SK-N-SH (cell line): Measurements from ENCODE around the gene AGAP1. TPM values are rescaled to one million over a fixed set of nuclear protein-coding genes. Genes with fewer than 3 reads are reported as not detected.

Source experiments
- CTCF ChIA-PET: fragments of 300-600, 350-600 bp; formaldehyde crosslinking; extraction: SDS; loops from one replicate; lab custom pipeline; 2021; lab: Yijun Ruan, JAX
- POLR2A ChIA-PET: fragments of 350-600 bp; sonication (Branson Sonifier 250); formaldehyde crosslinking; extraction: SDS; loops from one replicate; lab custom pipeline; 2020; ENCODE audit warnings: antibody characterized with exemption, inconsistent platforms; lab: Yijun Ruan, JAX
- DNase-seq: peaks from one replicate; pipeline ENCODE4 v3.0.0; 2012
- H2AFZ ChIP-seq: fragments of 200-600 bp; sonication (generic); 2 replicates; pipeline ENCODE4 v1.8.1; 2016; ENCODE audit warnings: antibody characterized with exemption, mild to moderate bottlenecking, low read depth
- H3F3A ChIP-seq: fragments of 200-600 bp; sonication (generic); replicated peaks from 2 replicates; pipeline ENCODE3; 2016; ENCODE audit warnings: antibody characterized with exemption, mild to moderate bottlenecking; ENCODE audit not compliant: insufficient read depth
- H3K27ac ChIP-seq, 2 experiments: fragments of 200-500 bp in 1 of 2; fragments of 200-600 bp in 1 of 2; sonication (Bioruptor generic) in 1 of 2; sonication (generic), shearing (Covaris generic) in 1 of 2; 2 replicates each; pipeline versions ENCODE4 v1.5.1 to v1.6.1; 2014 to 2016; ENCODE audit warnings: low read depth in 2 of 2, inconsistent platforms in 1 of 2, low read length in 1 of 2, mild to moderate bottlenecking in 1 of 2, mixed read lengths in 1 of 2
- H3K27me3 ChIP-seq: fragments of 200-600 bp; sonication (generic), shearing (Covaris generic); 2 replicates; pipeline ENCODE4 v1.6.1; 2016; ENCODE audit warnings: mixed run types; ENCODE audit not compliant: insufficient read depth
- H3K36me3 ChIP-seq, 2 experiments: fragments of 200-500 bp in 1 of 2; fragments of 200-600 bp in 1 of 2; sonication (Bioruptor generic) in 1 of 2; sonication (generic) in 1 of 2; replicated peaks in 1 of 2; 2 replicates each; pipeline versions ENCODE3 to v1.5.1; 2014 to 2016; ENCODE audit warnings: low read length in 1 of 2, mild to moderate bottlenecking in 1 of 2; ENCODE audit not compliant: insufficient read depth in 2 of 2, control insufficient read depth in 1 of 2
- H3K4me1 ChIP-seq, 2 experiments: fragments of 200-500 bp in 1 of 2; fragments of 200-600 bp in 1 of 2; sonication (Bioruptor generic) in 1 of 2; sonication (generic), shearing (Covaris generic) in 1 of 2; 2 replicates each; pipeline versions ENCODE4 v1.5.1 to v1.6.1; 2014 to 2016; ENCODE audit warnings: low read depth in 1 of 2, low read length in 1 of 2, mixed run types in 1 of 2; ENCODE audit not compliant: insufficient read depth in 2 of 2, control insufficient read depth in 1 of 2
- H3K4me2 ChIP-seq: fragments of 200-600 bp; sonication (generic), shearing (Covaris generic); 2 replicates; pipeline ENCODE4 v1.6.1; 2017; ENCODE audit warnings: mixed run types
- H3K4me3 ChIP-seq, 2 experiments: fragments of 200-500 bp in 1 of 2; fragments of 200-600 bp in 1 of 2; sonication (Bioruptor generic) in 1 of 2; sonication (generic), shearing (Covaris generic) in 1 of 2; 2 replicates each; pipeline versions ENCODE4 v1.5.1 to v1.8.1; 2014 to 2016; ENCODE audit warnings: low read depth in 2 of 2, inconsistent platforms in 1 of 2, low read length in 1 of 2, mild to moderate bottlenecking in 1 of 2, mixed read lengths in 1 of 2, moderate library complexity in 1 of 2
- H3K79me2 ChIP-seq: fragments of 200-600 bp; sonication (generic); 2 replicates; pipeline ENCODE4 v1.8.1; 2017; ENCODE audit warnings: mild to moderate bottlenecking; ENCODE audit not compliant: insufficient read depth
- H3K9ac ChIP-seq: fragments of 200-600 bp; sonication (generic); 2 replicates; pipeline ENCODE4 v1.6.1; 2017; ENCODE audit warnings: mixed run types
- H3K9me2 ChIP-seq: fragments of 200-600 bp; sonication (generic); 2 replicates; pipeline ENCODE4 v1.6.1; 2017; ENCODE audit warnings: mixed run types
- H3K9me3 ChIP-seq: fragments of 200-600 bp; sonication (generic); 2 replicates; pipeline ENCODE4 v1.6.1; 2017; ENCODE audit warnings: mixed run types, mild to moderate bottlenecking, moderate library complexity
- H4K20me1 ChIP-seq: fragments of 200-600 bp; sonication (generic); 2 replicates; pipeline ENCODE4 v1.6.1; 2017; ENCODE audit warnings: mild to moderate bottlenecking, mixed run types; ENCODE audit not compliant: insufficient read depth
- CHD2 ChIP-seq: fragments of 150-350 bp; IDR thresholded peaks from 2 replicates; pipeline ENCODE4 v1.6.1; 2018; ENCODE audit warnings: low read length; ENCODE audit not compliant: partially characterized antibody
- EP300 ChIP-seq, 2 experiments: IDR thresholded peaks; 2 replicates each; pipeline versions ENCODE4 v1.4.0 to v1.6.1; 2012; ENCODE audit warnings: borderline replicate concordance in 1 of 2, low read depth in 1 of 2, low read length in 1 of 2
- GATA2 ChIP-seq: sonication (generic); formaldehyde crosslinking; IDR thresholded peaks from 2 replicates; pipeline ENCODE4 v1.5.0; 2020; ENCODE audit warnings: mild to moderate bottlenecking, missing genetic modification reagents
- MEF2A ChIP-seq: IDR thresholded peaks from 2 replicates; pipeline ENCODE4 v1.4.0; 2012; ENCODE audit warnings: low read depth, borderline replicate concordance
- POLR2AphosphoS5 ChIP-seq: IDR thresholded peaks from 2 replicates; pipeline ENCODE4 v1.6.1; 2012; ENCODE audit warnings: low read depth, low read length
- RAD21 ChIP-seq: IDR thresholded peaks from 2 replicates; pipeline ENCODE4 v1.6.1; 2012; ENCODE audit warnings: mild to moderate bottlenecking, low read length
- RXRA ChIP-seq: IDR thresholded peaks from 2 replicates; pipeline ENCODE4 v1.4.0; 2012; ENCODE audit warnings: low read depth, mild to moderate bottlenecking, borderline replicate concordance
- TEAD4 ChIP-seq: IDR thresholded peaks from 2 replicates; pipeline ENCODE4 v1.4.0; 2012; ENCODE audit warnings: mild to moderate bottlenecking, borderline replicate concordance; ENCODE audit not compliant: insufficient read depth
- WGBS: methylation state at CpG from one replicate; pipeline ENCODE4 v1.1.6; 2017; ENCODE audit warnings: low lambda C conversion rate; 5-methylcytosine and 5-hydroxymethylcytosine counted together
- polyA plus RNA-seq, 3 experiments: library from polyadenylated mRNA; depleted of rRNA; stranded (reverse); fragments of >200 nt; gene quantifications; 2 replicates each; pipeline ENCODE4 v1.2.3, GENCODE V29; 2012
- TF ChIP-seq, protein P1 (sequence below): fragments of 200-600 bp; sonication (generic); IDR thresholded peaks from 2 replicates; pipeline ENCODE4 v1.6.1; 2017; ENCODE audit warnings: antibody characterized with exemption, mild to moderate bottlenecking, moderate library complexity
- TF ChIP-seq, protein P2 (sequence below): fragments of 150-350 bp; IDR thresholded peaks from 2 replicates; pipeline ENCODE4 v1.6.1; 2016; ENCODE audit warnings: mild to moderate bottlenecking, low read depth, low read length
- TF ChIP-seq, protein P3 (sequence below): IDR thresholded peaks from 2 replicates; pipeline ENCODE4 v1.4.0; 2012; ENCODE audit warnings: low read depth, borderline replicate concordance

AGAP1 gene
- polyA plus RNA-seq, 1 of the 3 experiments (the other 2 are of a cell fraction) = 8.8 TPM

DNA sequence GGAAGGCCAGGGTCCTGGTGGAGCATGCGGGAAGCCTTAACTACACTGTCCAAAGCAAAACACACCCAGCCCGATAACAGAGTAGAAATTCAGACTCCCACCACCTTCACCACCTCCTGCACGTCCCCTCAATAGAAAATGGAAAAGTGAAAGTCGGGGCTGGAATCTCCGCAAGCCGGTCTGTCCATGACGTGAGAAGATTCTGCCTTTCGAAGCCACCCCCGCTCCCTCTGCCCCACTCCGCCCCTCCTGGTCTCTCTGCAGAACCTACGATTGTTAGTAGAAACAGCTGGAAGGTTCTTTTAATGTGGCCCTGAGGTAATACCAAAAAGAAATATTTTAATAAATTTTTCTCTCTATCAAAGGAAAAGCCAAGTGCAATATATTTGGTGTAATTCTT, 558.0 kb downstream of the AGAP1 start:
- Histone ChIP-seq H3K4me2 (no peak overlapping the region), H4K20me1 (no peaks in the 10 kb centered on the region), H3K9me2 (no peaks in the 10 kb centered on the region), H3F3A (no peaks in the 10 kb centered on the region), H3K4me1 (peaks cover 0 to 25% of the 10 kb centered on the region in 2 experiments; a peak in 2 of 4 replicates)
- no peak for DNase-seq
- WGBS = 87% methylated on average over 11 of the region's 11 CpGs
- CTCF ChIA-PET = interaction anchor here (1.3 to 1.5 kb wide), 2 partner anchors 74 to 286 kb away, joined by 3 to 6 read pairs; no protein-coding TSS in a partner anchor
- TF ChIP-seq EP300 (IDR thresholded peaks at IDR 0.05; ENCODE audit: borderline replicate concordance in 1 of 2, low read depth in 1 of 2, low read length in 1 of 2) (no peak), RAD21 (no peak), TEAD4 (no peak), MEF2A (no peak), GATA2 (CRISPR knock-in tag) (no peak), RXRA (no peak), POLR2AphosphoS5 (no peak)
- TF ChIP-seq, protein P1, sequence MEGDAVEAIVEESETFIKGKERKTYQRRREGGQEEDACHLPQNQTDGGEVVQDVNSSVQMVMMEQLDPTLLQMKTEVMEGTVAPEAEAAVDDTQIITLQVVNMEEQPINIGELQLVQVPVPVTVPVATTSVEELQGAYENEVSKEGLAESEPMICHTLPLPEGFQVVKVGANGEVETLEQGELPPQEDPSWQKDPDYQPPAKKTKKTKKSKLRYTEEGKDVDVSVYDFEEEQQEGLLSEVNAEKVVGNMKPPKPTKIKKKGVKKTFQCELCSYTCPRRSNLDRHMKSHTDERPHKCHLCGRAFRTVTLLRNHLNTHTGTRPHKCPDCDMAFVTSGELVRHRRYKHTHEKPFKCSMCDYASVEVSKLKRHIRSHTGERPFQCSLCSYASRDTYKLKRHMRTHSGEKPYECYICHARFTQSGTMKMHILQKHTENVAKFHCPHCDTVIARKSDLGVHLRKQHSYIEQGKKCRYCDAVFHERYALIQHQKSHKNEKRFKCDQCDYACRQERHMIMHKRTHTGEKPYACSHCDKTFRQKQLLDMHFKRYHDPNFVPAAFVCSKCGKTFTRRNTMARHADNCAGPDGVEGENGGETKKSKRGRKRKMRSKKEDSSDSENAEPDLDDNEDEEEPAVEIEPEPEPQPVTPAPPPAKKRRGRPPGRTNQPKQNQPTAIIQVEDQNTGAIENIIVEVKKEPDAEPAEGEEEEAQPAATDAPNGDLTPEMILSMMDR = no peak
- TF ChIP-seq, protein P2, sequence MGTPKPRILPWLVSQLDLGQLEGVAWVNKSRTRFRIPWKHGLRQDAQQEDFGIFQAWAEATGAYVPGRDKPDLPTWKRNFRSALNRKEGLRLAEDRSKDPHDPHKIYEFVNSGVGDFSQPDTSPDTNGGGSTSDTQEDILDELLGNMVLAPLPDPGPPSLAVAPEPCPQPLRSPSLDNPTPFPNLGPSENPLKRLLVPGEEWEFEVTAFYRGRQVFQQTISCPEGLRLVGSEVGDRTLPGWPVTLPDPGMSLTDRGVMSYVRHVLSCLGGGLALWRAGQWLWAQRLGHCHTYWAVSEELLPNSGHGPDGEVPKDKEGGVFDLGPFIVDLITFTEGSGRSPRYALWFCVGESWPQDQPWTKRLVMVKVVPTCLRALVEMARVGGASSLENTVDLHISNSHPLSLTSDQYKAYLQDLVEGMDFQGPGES = no peak
- TF ChIP-seq, all 33 proteins: peak for 0
- Histone ChIP-seq H3K4me3 (no peak overlapping the region), H3K9ac (no peak overlapping the region), H3K27ac (no peak overlapping the region), H3K36me3 (peaks cover 0 to 9% of the 10 kb centered on the region in 2 experiments), H3K79me2 (no peaks in the 10 kb centered on the region), H3K27me3 (no peaks in the 10 kb centered on the region), H2AFZ (no peak overlapping the region), H3K9me3 (no peaks in the 10 kb centered on the region)
- POLR2A ChIA-PET = no interaction called here

DNA sequence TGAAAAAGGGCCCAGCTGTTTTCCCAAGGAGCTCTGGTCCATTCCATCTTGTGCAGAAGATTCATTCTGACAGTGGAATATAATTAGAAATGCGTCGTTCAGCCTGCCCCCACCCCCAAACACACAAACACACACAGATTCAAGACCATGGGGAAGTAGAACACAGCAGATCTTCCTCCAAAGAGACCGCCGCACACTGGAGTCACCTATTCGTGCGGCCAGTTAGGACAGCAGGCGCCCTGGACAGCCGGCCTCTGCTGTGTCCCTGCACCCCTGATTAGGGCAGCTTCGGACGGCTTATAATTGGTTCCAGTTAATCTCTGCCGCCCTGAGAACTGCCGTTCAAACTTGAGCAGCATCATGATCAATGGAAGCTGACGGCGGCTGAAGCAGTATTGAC, 558.4 kb downstream of the AGAP1 start:
- TF ChIP-seq CHD2 = no peak
- TF ChIP-seq, protein P3, sequence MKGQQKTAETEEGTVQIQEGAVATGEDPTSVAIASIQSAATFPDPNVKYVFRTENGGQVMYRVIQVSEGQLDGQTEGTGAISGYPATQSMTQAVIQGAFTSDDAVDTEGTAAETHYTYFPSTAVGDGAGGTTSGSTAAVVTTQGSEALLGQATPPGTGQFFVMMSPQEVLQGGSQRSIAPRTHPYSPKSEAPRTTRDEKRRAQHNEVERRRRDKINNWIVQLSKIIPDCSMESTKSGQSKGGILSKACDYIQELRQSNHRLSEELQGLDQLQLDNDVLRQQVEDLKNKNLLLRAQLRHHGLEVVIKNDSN = no peak
- TF ChIP-seq EP300 (IDR thresholded peaks at IDR 0.05; ENCODE audit: borderline replicate concordance in 1 of 2, low read depth in 1 of 2, low read length in 1 of 2) = no peak
- 98% methylated on average over 12 of the region's 14 CpGs for WGBS
- no peak overlapping the region for H3K9ac ChIP-seq
- DNase-seq = no peak
- no peaks in the 10 kb centered on the region for H3F3A ChIP-seq
- H4K20me1 ChIP-seq = no peaks in the 10 kb centered on the region
- H3K4me1 ChIP-seq = peaks cover 0 to 25% of the 10 kb centered on the region in 2 experiments; a peak in 2 of 4 replicates
- no peak overlapping the region for H2AFZ ChIP-seq
- POLR2A ChIA-PET = no interaction called here
- H3K79me2 ChIP-seq = no peaks in the 10 kb centered on the region
- H3K4me3 ChIP-seq = no peak overlapping the region
- no peaks in the 10 kb centered on the region for H3K9me2 ChIP-seq
- H3K4me2 ChIP-seq = no peak overlapping the region
- no peaks in the 10 kb centered on the region for H3K9me3 ChIP-seq
- no peak overlapping the region for H3K27ac ChIP-seq
- peaks cover 0 to 9% of the 10 kb centered on the region in 2 experiments for H3K36me3 ChIP-seq
- CTCF ChIA-PET = interaction anchor here (1.3 to 1.5 kb wide), 2 partner anchors 74 to 286 kb away, joined by 3 to 6 read pairs; no protein-coding TSS in a partner anchor
- no peaks in the 10 kb centered on the region for H3K27me3 ChIP-seq
